GM12878 (cell line): ENCODE data around the gene DHRS7C. TPM values are rescaled to one million over a fixed set of nuclear protein-coding genes. Genes with fewer than 3 reads are reported as not detected.

Experiments
- ATAC-seq: fragments of 200-7000 bp; cut with Tn5 transposase; 3 replicates; pipeline ENCODE4 v1.9.1; 2020; ENCODE audit warnings: mild to moderate bottlenecking, moderate library complexity
- BruUV-seq: library from RNA; stranded (reverse); fragments of 400-500 nt; replicated peaks from 2 replicates; lab custom pipeline; 2021; lab: Mats Ljungman, UMichigan
- CTCF ChIA-PET: fragments of 300-600 bp; sonication (Branson Sonifier 250); formaldehyde crosslinking; extraction: SDS; loops from one replicate; lab custom pipeline; 2021; ENCODE audit warnings: inconsistent platforms; lab: Yijun Ruan, JAX
- POLR2A ChIA-PET: fragments of 350-600 bp; formaldehyde crosslinking; extraction: SDS; loops from one replicate; lab custom pipeline; 2021; ENCODE audit warnings: inconsistent platforms; lab: Charles Lee
- RAD21 ChIA-PET: fragments of 300-600 bp; sonication (Branson Sonifier 250); formaldehyde crosslinking; loops from one replicate; lab custom pipeline; 2023; ENCODE audit warnings: antibody characterized with exemption; ENCODE audit not compliant: unreplicated experiment; lab: Charles Lee
- SMC1A ChIA-PET: fragments of 300-600 bp; sonication (Branson Sonifier 250); formaldehyde crosslinking; loops from one replicate; lab custom pipeline; 2023; ENCODE audit not compliant: unreplicated experiment, uncharacterized antibody; lab: Charles Lee
- DNase-seq: peaks from one replicate; pipeline ENCODE4 v3.0.0-alpha.2; 2011; ENCODE audit warnings: low read depth, low spot score
- FAIRE-seq: peaks from 3 replicates; lab custom pipeline; 2011; peaks lifted over from hg19 to GRCh38; lab: Jason Lieb, UNC
- H2AFZ ChIP-seq: 2 replicates; pipeline ENCODE4 v1.6.0; 2011; ENCODE audit warnings: low read depth, low read length, control low read depth; ENCODE audit not compliant: control insufficient read depth
- H3K27ac ChIP-seq: 2 replicates; pipeline ENCODE4 v1.5.1; 2011; ENCODE audit warnings: control low read depth; ENCODE audit not compliant: control insufficient read depth, insufficient read depth
- H3K27me3 ChIP-seq, 2 experiments: replicated peaks in 1 of 2; 2 replicates each; pipeline versions ENCODE4 v1.6.0 to v1.6.1; 2011; ENCODE audit warnings: low read length in 1 of 2; ENCODE audit not compliant: control insufficient read depth in 2 of 2, insufficient read depth in 2 of 2
- H3K36me3 ChIP-seq, 2 experiments: 2 replicates each; pipeline ENCODE4 v1.5.1; 2011; ENCODE audit warnings: low read length in 1 of 2; ENCODE audit not compliant: control insufficient read depth in 2 of 2, insufficient read depth in 2 of 2
- H3K4me1 ChIP-seq: 2 replicates; pipeline ENCODE4 v1.6.1; 2011; ENCODE audit warnings: mild to moderate bottlenecking, low read length, moderate library complexity, mixed read lengths; ENCODE audit not compliant: control insufficient read depth, insufficient read depth
- H3K4me2 ChIP-seq: 2 replicates; pipeline ENCODE4 v1.6.0; 2011; ENCODE audit warnings: control low read depth; ENCODE audit not compliant: control insufficient read depth, insufficient read depth
- H3K4me3 ChIP-seq: fragments of 200-600 bp; sonication (generic); 2 replicates; pipeline ENCODE4 v1.5.1; 2016
- H3K79me2 ChIP-seq: 2 replicates; pipeline ENCODE4 v1.6.0; 2011; ENCODE audit warnings: low read length; ENCODE audit not compliant: control insufficient read depth, insufficient read depth
- H3K9ac ChIP-seq: 2 replicates; pipeline ENCODE4 v1.8.0; 2011; ENCODE audit warnings: low read length, control low read depth, mixed read lengths; ENCODE audit not compliant: control insufficient read depth, insufficient read depth
- H3K9me3 ChIP-seq: replicated peaks from 3 replicates; pipeline ENCODE4 v1.5.1; 2011; ENCODE audit warnings: mild to moderate bottlenecking, low read length; ENCODE audit not compliant: control insufficient read depth, insufficient read depth
- H4K20me1 ChIP-seq: 2 replicates; pipeline ENCODE4 v1.6.0; 2011; ENCODE audit not compliant: control insufficient read depth, insufficient read depth
- E4F1 ChIP-seq: fragments of 450-650 bp; IDR thresholded peaks from 2 replicates; pipeline ENCODE4 v1.6.1; 2018; ENCODE audit warnings: borderline replicate concordance, mild to moderate bottlenecking; ENCODE audit not compliant: partially characterized antibody
- KLF5 ChIP-seq: fragments of 450-650 bp; IDR thresholded peaks from 2 replicates; pipeline ENCODE4 v1.6.1; 2014; ENCODE audit warnings: mild to moderate bottlenecking; ENCODE audit not compliant: partially characterized antibody
- NFXL1 ChIP-seq: fragments of 450-650 bp; IDR thresholded peaks from 2 replicates; pipeline ENCODE4 v1.6.1; 2017; ENCODE audit warnings: antibody characterized with exemption, mild to moderate bottlenecking, borderline replicate concordance
- PRDM15 ChIP-seq: fragments of 450-650 bp; formaldehyde crosslinking; IDR thresholded peaks from 2 replicates; pipeline ENCODE4 v1.4.0; 2020; ENCODE audit warnings: mild to moderate bottlenecking, moderate library complexity
- RCOR1 ChIP-seq: conservative IDR thresholded peaks from 2 replicates; pipeline ENCODE4 v1.6.1; 2012; ENCODE audit warnings: low read depth, low read length, improper control_type of control experiment
- SMC3 ChIP-seq: IDR thresholded peaks from 2 replicates; pipeline ENCODE4 v1.6.1; 2011; ENCODE audit warnings: low read length, improper control_type of control experiment, borderline replicate concordance
- USF1 ChIP-seq: IDR thresholded peaks from 2 replicates; pipeline ENCODE4 v1.6.1; 2011; ENCODE audit warnings: borderline replicate concordance, low read depth, mild to moderate bottlenecking, moderate library complexity, mixed read lengths, low read length; ENCODE audit not compliant: insufficient read depth; ENCODE audit errors: extremely low read length
- ZBTB11 ChIP-seq: fragments of 450-650 bp; formaldehyde crosslinking; IDR thresholded peaks from 2 replicates; pipeline ENCODE4 v1.5.0; 2022; ENCODE audit warnings: mild to moderate bottlenecking, missing genetic modification characterization
- WGBS: methylation state at CpG from one replicate; pipeline ENCODE4 v1.1.6; 2016; ENCODE audit warnings: low lambda C conversion rate; ENCODE audit not compliant: insufficient replicate concordance, insufficient coverage; ENCODE audit errors: missing lambda C conversion rate; 5-methylcytosine and 5-hydroxymethylcytosine counted together
- in situ Hi-C: fragments of 300-500 bp; cut with MboI; formaldehyde crosslinking; loops from 9 replicates; pipeline ENCODE4 v1.14.3; 2018; ENCODE audit warnings: mixed read lengths
- intact Hi-C: fragments of 100-400 bp; cut with micrococcal nuclease; formaldehyde crosslinking; loops from one replicate; pipeline ENCODE4 v1.14.2; 2022; ENCODE audit not compliant: unreplicated experiment
- polyA plus RNA-seq, 11 experiments: library from polyadenylated mRNA; depleted of rRNA in 4 of 11; unstranded in 6 of 11; stranded (reverse) in 5 of 11; fragments of >200 nt; fragmentation: Nextera tagmentation in 4 of 11; fragmentation: Illumina TruSeq in 1 of 11; extraction: Ambion mirVana in 4 of 11; extraction: Trizol in 1 of 11; gene quantifications; 1 replicate in 1 of 11; 2 replicates in 10 of 11; pipeline versions ENCODE4 v1.2.1 to v1.2.3, GENCODE V29; 2011 to 2016; ENCODE audit warnings: inconsistent platforms in 2 of 11, missing spikeins in 2 of 11, low read depth in 1 of 11
- total RNA-seq, 4 experiments: library from RNA; depleted of rRNA in 3 of 4; stranded (reverse); fragments of >200 nt in 3 of 4; fragmentation: Illumina TruSeq in 1 of 4; extraction: Trizol in 1 of 4; gene quantifications; 2 replicates each; pipeline versions ENCODE4 v1.2.1 to v1.2.3, GENCODE V29; 2013 to 2021

DHRS7C gene
- total and polyA plus RNA-seq, 10 of the 15 experiments (the other 5 are each of a cell fraction or from before 2014, with no cell fraction given) = not detected

GRCh38 chr17:9772658-9773057 is 18.7 kb downstream of the DHRS7C start (continued):
- no peak for TF ChIP-seq PRDM15 (CRISPR knock-in tag)
- TF ChIP-seq KLF5 = no peak

DNA sequence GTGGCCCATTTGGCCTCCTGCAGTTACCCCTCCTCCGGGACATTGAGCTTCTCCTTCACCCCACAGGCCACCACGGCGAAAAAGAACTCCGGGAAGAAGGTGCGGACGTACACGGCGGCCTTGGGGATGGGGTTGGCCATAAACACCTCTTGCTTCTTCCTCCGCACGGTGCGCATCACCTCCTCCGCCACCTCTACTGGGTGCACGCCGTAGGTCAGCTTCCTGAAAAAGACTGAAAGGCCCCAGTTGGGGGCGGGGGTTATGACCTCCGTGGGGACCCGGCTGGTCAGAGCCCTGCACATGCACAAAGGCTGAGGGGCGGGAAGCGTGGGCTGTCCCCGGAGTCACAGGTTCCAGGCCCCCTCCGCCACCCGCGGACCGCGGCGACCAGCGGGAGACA is 19.9 kb downstream of the DHRS7C start:
- no TSS peak for BruUV-seq
- WGBS = 63% methylated on average over 20 of the region's 27 CpGs
- FAIRE-seq (no peak), DNase-seq (no peak), ATAC-seq (no peak)
- no peak overlapping the region for H3K9ac ChIP-seq
- ChIA-PET CTCF (interaction anchor here (1.3 kb wide), 1 partner anchor 42 kb away, joined by 3 read pairs; no protein-coding TSS in a partner anchor), SMC1A (no interaction called here), POLR2A (no interaction called here), RAD21 (no interaction called here)
- H3K36me3 ChIP-seq = no peaks in the 10 kb centered on the region
- no peak overlapping the region for H2AFZ ChIP-seq
- in situ Hi-C loops = no loop called here
- H4K20me1 ChIP-seq = no peaks in the 10 kb centered on the region
- no peaks in the 10 kb centered on the region for H3K79me2 ChIP-seq
- no peaks in the 10 kb centered on the region for H3K4me1 ChIP-seq
- H3K27me3 ChIP-seq = no peaks in the 10 kb centered on the region
- intact Hi-C loops = no loop called here
- no peaks in the 10 kb centered on the region for H3K9me3 ChIP-seq
- H3K27ac ChIP-seq = no peak overlapping the region
- no peak overlapping the region for H3K4me3 ChIP-seq
- no peak overlapping the region for H3K4me2 ChIP-seq
- TF ChIP-seq ZBTB11 (CRISPR knock-in tag) (no peak), NFXL1 (no peak), USF1 (no peak), SMC3 (no peak), KLF5 (no peak), RCOR1 (no peak), E4F1 (no peak)
